22Rv1 (cell line): ENCODE data around the gene MRPL38.
A peak's percentile ranks its signal among the peaks of the same experiment; 100 is the strongest.
"Not testable (repeated sequence)": the region's sequence is repeated elsewhere in the genome, so short reads cannot be mapped to it uniquely, and the experiment has no call there.

Experiments
- H3K27ac ChIP-seq: fragments of 450-650 bp; 2 replicates; pipeline ENCODE4 v1.5.1; 2017
- ZFX ChIP-seq: fragments of 450-650 bp; IDR thresholded peaks from 2 replicates; pipeline ENCODE4 v1.6.1; 2017; ENCODE audit warnings: antibody characterized with exemption, borderline replicate concordance
- TF ChIP-seq, protein P1 (sequence below): fragments of 450-650 bp; IDR thresholded peaks from 2 replicates; pipeline ENCODE4 v1.5.1; 2017; ENCODE audit warnings: mild to moderate bottlenecking

Gene MRPL38

DNA sequence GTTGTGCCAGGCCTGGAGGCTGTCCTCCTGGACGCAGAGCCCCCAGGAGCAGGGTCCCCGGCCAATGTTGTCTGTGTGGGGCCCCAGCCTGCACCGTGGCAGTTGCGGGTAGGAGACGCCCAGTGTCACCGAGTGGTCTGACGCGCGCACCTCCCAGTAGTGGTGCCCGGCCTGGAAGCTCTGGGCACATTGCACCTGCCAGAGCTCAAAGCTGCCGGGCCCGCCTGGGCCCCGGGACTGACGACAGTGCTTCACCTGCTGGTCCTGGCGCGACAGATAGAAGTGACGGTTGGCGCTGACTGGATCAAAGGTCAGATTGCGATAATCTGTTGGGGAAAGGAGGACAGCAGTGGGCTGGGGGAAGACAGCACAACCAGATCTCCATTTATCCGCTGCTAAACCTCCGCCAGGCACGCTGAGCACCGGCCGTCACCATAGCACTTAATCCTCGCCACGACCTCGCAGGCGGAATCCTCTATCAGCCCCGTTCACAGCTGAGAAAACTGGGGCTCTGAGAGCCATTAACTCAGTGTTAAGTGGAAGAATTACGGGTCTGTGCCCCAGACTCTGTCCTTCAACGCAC, 13.6 kb downstream of the MRPL38 start:
- TF ChIP-seq ZFX, result no peak
- TF ChIP-seq, protein P1, sequence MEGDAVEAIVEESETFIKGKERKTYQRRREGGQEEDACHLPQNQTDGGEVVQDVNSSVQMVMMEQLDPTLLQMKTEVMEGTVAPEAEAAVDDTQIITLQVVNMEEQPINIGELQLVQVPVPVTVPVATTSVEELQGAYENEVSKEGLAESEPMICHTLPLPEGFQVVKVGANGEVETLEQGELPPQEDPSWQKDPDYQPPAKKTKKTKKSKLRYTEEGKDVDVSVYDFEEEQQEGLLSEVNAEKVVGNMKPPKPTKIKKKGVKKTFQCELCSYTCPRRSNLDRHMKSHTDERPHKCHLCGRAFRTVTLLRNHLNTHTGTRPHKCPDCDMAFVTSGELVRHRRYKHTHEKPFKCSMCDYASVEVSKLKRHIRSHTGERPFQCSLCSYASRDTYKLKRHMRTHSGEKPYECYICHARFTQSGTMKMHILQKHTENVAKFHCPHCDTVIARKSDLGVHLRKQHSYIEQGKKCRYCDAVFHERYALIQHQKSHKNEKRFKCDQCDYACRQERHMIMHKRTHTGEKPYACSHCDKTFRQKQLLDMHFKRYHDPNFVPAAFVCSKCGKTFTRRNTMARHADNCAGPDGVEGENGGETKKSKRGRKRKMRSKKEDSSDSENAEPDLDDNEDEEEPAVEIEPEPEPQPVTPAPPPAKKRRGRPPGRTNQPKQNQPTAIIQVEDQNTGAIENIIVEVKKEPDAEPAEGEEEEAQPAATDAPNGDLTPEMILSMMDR, result no peak
- no peak overlapping the region; the same call in 1 of the 2 replicates for H3K27ac ChIP-seq

DNA sequence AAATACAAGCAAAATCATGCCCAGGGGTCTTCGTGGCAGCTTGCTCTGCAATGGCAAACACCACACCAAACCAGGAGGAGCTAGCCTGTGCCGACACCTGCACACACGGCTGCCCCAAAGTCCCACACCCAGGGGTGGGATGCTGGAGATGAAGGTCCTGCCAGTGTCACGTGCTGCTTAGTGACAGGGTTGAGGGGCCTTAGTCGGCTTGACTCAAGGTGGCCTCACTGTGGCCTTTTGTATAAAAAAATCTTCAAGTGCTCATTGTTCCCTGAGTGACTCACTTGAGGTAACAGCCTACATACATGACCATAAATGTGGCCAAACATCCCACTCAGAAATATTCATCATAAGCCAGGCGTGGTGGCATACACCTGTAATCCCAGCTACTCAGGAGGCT, 15.2 kb downstream of the MRPL38 start:
- H3K27ac ChIP-seq, result peak overlapping the region; percentile 34; the same call in 1 of the 2 replicates
- TF ChIP-seq, protein P1, result no peak
- TF ChIP-seq ZFX, result no peak

DNA sequence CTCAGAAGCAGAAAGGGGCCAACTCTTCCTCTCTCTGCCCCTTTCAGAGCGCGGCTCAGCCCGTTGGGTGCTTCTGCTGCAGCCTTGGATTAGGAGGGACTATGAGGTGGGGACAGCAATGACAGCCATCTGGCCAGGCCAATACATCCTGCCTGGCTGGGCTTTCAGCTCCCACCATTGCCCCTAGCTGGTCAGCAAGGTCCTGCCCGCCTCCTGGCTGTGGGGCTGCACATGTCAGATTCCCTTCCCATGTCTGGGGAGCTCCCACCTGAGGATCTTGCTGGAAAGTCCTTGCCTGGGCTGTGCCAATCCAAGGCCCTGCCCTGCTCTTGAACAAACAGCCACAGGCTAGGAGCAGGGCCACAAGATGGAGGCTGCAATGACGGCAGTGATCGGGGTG, 16.2 kb downstream of the MRPL38 start:
- no peak for TF ChIP-seq ZFX
- TF ChIP-seq, protein P1, result no peak
- H3K27ac ChIP-seq, result peak overlapping the region; percentile 34; the same call in 1 of the 2 replicates

DNA sequence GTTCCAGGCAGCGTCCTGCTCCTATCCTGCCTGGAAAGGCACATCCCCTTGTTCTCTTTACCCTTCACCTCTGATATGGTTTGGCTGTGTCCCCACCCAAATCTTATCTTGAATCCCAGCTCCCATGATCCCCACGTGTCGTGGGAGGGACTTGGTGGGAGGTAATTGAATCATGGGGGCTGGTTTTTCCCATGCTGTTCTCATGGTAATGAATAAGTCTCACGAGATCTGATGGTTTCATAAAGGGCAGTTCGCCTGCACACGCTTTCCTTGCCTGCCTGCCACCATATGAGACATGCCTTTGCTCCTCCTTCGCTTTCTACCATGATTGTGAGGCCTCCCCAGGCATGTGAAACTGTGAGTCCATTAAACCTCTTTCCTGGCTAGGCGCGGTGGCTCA, 18.8 kb downstream of the MRPL38 start:
- H3K27ac ChIP-seq, result not testable (repeated sequence)

DNA sequence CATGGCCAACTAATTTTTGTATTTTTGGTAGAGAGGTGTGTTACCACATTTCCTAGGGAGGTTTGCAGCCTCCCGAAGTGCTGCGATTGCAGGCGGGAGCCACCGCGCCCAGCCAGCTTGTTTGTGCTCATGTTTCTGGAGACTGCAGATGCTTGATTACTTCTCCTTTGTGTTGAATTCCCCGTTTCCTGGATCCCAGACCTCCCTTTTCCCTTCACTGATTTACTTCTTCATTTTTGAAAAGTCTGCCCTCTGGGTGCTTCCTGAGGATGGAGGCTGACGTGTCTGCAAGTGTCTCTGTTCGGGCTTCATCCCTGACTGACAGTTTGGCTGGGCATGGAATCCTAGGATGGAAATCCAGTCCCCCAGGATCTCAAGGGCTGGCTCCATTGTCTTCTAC, 19.3 kb downstream of the MRPL38 start:
- no peak overlapping the region for H3K27ac ChIP-seq
- no peak for TF ChIP-seq ZFX
- TF ChIP-seq, protein P1, result no peak

DNA sequence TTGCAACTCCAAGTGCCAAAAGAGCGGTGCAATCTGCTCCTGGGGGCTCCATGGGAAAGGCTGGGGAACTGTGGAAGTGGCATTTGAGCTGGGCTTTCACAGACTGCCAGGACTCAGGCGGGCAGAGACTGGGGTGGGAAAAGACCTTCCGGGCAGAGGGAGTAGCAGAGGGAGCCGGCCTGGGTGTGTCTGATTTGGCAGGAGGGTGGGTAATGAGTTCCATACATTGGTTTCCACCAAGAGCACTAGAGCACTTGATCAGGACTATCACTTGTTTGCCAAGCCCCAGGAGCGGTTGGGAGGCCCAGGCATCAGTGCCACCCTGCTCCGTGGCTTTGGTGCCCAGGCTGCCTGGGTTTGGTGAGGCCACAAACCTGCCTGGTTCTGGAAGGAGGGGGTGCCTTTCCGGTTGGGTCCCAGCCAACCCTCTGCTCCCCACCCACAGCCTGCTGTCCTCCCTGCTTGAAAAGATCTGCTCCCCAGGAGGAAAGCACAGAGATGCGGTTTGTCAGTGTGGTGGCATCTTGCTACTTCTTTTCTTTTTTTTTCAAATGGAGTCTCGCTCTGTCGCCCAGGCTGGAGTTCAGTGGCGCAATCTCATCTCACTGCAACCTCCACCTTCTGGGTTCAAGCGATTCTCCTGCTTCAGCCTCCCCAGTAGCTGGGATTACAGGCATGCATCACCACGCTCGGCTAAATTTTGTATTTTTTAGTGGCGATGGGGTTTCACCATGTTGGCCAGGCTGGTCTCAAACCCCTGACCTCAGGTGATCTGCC, 22.8 kb downstream of the MRPL38 start:
- TF ChIP-seq ZFX, result no peak
- TF ChIP-seq, protein P1, result no peak
- H3K27ac ChIP-seq, result no peak overlapping the region

DNA sequence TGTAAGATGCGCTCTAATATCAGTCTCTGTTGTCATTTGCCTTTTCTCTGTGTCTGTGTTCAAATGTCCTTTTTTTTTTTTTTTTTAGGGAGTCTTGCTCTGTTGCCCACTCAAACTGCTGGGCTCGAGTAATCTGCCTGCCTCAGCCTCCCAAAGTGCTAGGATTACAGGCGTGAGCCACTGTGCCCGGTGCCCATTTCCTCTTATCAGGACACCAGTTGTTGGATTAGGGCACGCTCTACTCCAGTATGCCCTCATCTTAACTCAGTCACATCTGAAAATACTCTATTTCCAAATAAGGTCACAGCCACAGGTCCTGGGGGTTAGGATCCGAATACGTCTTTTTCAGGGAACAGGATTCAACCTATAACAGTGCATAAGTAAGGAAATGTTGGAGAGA, 24.4 kb downstream of the MRPL38 start:
- H3K27ac ChIP-seq, result no peak overlapping the region
- TF ChIP-seq, protein P1, result no peak
- no peak for TF ChIP-seq ZFX
